HepG2 (cell line): ENCODE results near the gene TCAIM. TPM values are rescaled to one million over a fixed set of nuclear protein-coding genes. Genes with fewer than 3 reads are reported as not detected.

Experiments used
- ATF7-NPFF ChIP-seq: sonication (generic); formaldehyde crosslinking; IDR thresholded peaks from 2 replicates; pipeline ENCODE4 v1.8.1; 2023; ENCODE audit warnings: mild to moderate bottlenecking, low read depth, missing genetic modification reagents, moderate library complexity
- CBFB ChIP-seq: sonication (generic); formaldehyde crosslinking; IDR thresholded peaks from 2 replicates; pipeline ENCODE4 v1.4.0; 2020; ENCODE audit warnings: missing genetic modification reagents
- DBP ChIP-seq: sonication (generic); formaldehyde crosslinking; IDR thresholded peaks from 2 replicates; pipeline ENCODE4 v1.4.0; 2020; ENCODE audit warnings: missing genetic modification reagents; ENCODE audit errors: not compliant biosample characterization
- HINFP ChIP-seq: sonication (generic); formaldehyde crosslinking; IDR thresholded peaks from 2 replicates; pipeline ENCODE4 v1.4.0; 2020; ENCODE audit warnings: low read depth, mild to moderate bottlenecking, missing genetic modification reagents
- KMT2B ChIP-seq: IDR thresholded peaks from 2 replicates; pipeline ENCODE4 v1.6.1; 2016; ENCODE audit warnings: missing genetic modification reagents, missing compliant biosample characterization
- MED13 ChIP-seq: sonication (generic); formaldehyde crosslinking; IDR thresholded peaks from 2 replicates; pipeline ENCODE4 v1.5.0; 2020; ENCODE audit warnings: missing genetic modification reagents
- MNT ChIP-seq: fragments of 450-650 bp; IDR thresholded peaks from 2 replicates; pipeline ENCODE4 v1.6.1; 2016
- PLRG1 ChIP-seq: fragments of 450-650 bp; conservative IDR thresholded peaks from 2 replicates; pipeline ENCODE4 v1.6.1; 2016
- YEATS2 ChIP-seq: sonication (generic); formaldehyde crosslinking; IDR thresholded peaks from 2 replicates; pipeline ENCODE4 v1.4.0; 2020; ENCODE audit warnings: missing genetic modification reagents, borderline replicate concordance
- ZNF329 ChIP-seq: sonication (generic); formaldehyde crosslinking; IDR thresholded peaks from 2 replicates; pipeline ENCODE4 v1.9.0; 2021; ENCODE audit warnings: low read depth, mild to moderate bottlenecking, missing genetic modification reagents
- ZNF501 ChIP-seq: sonication (generic); formaldehyde crosslinking; IDR thresholded peaks from 2 replicates; pipeline ENCODE4 v1.5.1; 2020; ENCODE audit warnings: mild to moderate bottlenecking, moderate library complexity, missing genetic modification reagents
- ZNF550 ChIP-seq: sonication (generic); formaldehyde crosslinking; IDR thresholded peaks from 2 replicates; pipeline ENCODE4 v1.4.0; 2020; ENCODE audit warnings: mild to moderate bottlenecking, missing genetic modification reagents, borderline replicate concordance
- ZNF552 ChIP-seq: sonication (generic); formaldehyde crosslinking; IDR thresholded peaks from 2 replicates; pipeline ENCODE4 v1.9.0; 2022; ENCODE audit warnings: missing genetic modification reagents, mild to moderate bottlenecking, borderline replicate concordance
- ZNF710 ChIP-seq: sonication (generic); formaldehyde crosslinking; IDR thresholded peaks from 2 replicates; pipeline ENCODE4 v1.5.0; 2020; ENCODE audit warnings: mild to moderate bottlenecking, missing genetic modification reagents, borderline replicate concordance
- polyA plus RNA-seq, 8 experiments: library from polyadenylated mRNA; depleted of rRNA in 3 of 8; stranded (reverse) in 7 of 8; unstranded in 1 of 8; fragments of >200 nt; fragmentation: Illumina TruSeq in 4 of 8; extraction: Trizol in 4 of 8; gene quantifications; 2 replicates each; pipeline versions ENCODE4 v1.2.1 to v1.2.3, GENCODE V29; 2011 to 2016; ENCODE audit warnings: low read depth in 4 of 8, missing spikeins in 1 of 8, mixed read lengths in 1 of 8; ENCODE audit not compliant: insufficient read depth in 1 of 8
- total RNA-seq, 5 experiments: library from RNA; depleted of rRNA; stranded (reverse); fragments of >200 nt; fragmentation: Illumina TruSeq; extraction: Trizol; gene quantifications; 2 replicates each; pipeline ENCODE4 v1.2.3, GENCODE V29; 2016; ENCODE audit warnings: low read depth in 1 of 5
- TF ChIP-seq, protein P1 (sequence below): sonication (generic); formaldehyde crosslinking; IDR thresholded peaks from 2 replicates; pipeline ENCODE4 v1.9.0; 2021; ENCODE audit warnings: missing genetic modification reagents, borderline replicate concordance
- TF ChIP-seq, protein P2 (sequence below): IDR thresholded peaks from 2 replicates; pipeline ENCODE4 v1.6.1; 2016; ENCODE audit warnings: missing genetic modification reagents, missing compliant biosample characterization
- TF ChIP-seq, protein P3 (sequence below): sonication (generic); formaldehyde crosslinking; IDR thresholded peaks from 2 replicates; pipeline ENCODE4 v1.5.1; 2020; ENCODE audit warnings: mild to moderate bottlenecking, missing genetic modification reagents, borderline replicate concordance

Gene TCAIM
- total and polyA plus RNA-seq, 2 of the 13 experiments (the other 11 are each of a cell fraction or from before 2014, with no cell fraction given), result 16.9 to 22.6 TPM

DNA sequence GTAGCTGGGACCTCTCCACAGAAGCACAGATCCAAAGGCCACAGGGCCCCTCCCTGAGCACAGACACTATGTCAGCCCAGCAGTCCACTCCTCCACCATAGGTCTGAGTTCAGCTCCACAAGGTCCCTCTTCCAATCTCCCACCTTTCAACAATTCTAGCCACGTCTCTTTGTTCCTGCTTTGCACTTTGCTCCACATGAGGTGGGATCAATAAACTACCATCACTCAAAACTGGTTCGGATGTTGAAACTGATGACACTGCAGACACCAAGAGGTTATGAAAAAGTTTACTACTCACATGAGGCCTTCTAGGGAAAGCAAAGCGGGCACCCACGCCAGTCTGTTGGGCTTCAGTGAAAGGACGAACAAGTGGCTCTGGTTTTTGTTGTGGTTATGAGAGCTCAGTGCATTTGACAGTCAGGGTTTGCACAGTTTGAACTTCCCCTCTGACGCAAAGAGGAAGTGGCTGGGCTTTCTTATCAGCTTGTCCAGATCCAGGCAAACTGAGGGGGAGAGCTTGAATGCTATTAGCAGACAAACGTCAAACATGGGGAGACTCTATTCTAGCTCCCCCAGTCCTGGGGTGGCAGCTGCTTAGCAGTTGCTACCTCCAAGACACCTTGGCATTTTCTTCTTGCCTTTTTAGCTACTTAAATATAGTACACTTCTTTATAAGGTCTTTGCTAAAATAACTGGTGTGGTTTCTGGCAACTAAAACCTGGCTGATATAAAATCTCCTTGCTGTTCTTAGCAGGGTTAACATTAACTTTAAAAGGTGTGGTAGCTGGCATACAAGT is 101.1 kb downstream of the TCAIM start (continued):
- TF ChIP-seq, protein P1, sequence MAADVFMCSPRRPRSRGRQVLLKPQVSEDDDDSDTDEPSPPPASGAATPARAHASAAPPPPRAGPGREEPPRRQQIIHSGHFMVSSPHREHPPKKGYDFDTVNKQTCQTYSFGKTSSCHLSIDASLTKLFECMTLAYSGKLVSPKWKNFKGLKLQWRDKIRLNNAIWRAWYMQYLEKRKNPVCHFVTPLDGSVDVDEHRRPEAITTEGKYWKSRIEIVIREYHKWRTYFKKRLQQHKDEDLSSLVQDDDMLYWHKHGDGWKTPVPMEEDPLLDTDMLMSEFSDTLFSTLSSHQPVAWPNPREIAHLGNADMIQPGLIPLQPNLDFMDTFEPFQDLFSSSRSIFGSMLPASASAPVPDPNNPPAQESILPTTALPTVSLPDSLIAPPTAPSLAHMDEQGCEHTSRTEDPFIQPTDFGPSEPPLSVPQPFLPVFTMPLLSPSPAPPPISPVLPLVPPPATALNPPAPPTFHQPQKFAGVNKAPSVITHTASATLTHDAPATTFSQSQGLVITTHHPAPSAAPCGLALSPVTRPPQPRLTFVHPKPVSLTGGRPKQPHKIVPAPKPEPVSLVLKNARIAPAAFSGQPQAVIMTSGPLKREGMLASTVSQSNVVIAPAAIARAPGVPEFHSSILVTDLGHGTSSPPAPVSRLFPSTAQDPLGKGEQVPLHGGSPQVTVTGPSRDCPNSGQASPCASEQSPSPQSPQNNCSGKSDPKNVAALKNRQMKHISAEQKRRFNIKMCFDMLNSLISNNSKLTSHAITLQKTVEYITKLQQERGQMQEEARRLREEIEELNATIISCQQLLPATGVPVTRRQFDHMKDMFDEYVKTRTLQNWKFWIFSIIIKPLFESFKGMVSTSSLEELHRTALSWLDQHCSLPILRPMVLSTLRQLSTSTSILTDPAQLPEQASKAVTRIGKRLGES (CRISPR knock-in tag), result no peak
- no peak for TF ChIP-seq ATF7-NPFF (CRISPR knock-in tag)
- peak; percentile 83 for TF ChIP-seq ZNF501 (CRISPR knock-in tag)
- peak; percentile 65 for TF ChIP-seq CBFB (CRISPR knock-in tag)
- TF ChIP-seq ZNF329 (CRISPR knock-in tag), result no peak
- peak; percentile 94 for TF ChIP-seq ZNF710 (CRISPR knock-in tag)
- TF ChIP-seq HINFP (CRISPR knock-in tag), result no peak
- TF ChIP-seq PLRG1, result no peak
- TF ChIP-seq, protein P2, sequence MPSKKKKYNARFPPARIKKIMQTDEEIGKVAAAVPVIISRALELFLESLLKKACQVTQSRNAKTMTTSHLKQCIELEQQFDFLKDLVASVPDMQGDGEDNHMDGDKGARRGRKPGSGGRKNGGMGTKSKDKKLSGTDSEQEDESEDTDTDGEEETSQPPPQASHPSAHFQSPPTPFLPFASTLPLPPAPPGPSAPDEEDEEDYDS (CRISPR knock-in tag), result peak; percentile 79
- TF ChIP-seq YEATS2 (CRISPR knock-in tag), result peak; percentile 42; the same call in 1 of the 2 replicates
- no peak for TF ChIP-seq ZNF552 (CRISPR knock-in tag)
- TF ChIP-seq MNT, result peak; percentile 61; the same call in 1 of the 2 replicates
- TF ChIP-seq KMT2B, result peak; percentile 67; the same call in 1 of the 2 replicates
- no peak for TF ChIP-seq DBP (CRISPR knock-in tag)
- peak; percentile 87; the same call in 1 of the 2 replicates for TF ChIP-seq MED13
- TF ChIP-seq, protein P3, sequence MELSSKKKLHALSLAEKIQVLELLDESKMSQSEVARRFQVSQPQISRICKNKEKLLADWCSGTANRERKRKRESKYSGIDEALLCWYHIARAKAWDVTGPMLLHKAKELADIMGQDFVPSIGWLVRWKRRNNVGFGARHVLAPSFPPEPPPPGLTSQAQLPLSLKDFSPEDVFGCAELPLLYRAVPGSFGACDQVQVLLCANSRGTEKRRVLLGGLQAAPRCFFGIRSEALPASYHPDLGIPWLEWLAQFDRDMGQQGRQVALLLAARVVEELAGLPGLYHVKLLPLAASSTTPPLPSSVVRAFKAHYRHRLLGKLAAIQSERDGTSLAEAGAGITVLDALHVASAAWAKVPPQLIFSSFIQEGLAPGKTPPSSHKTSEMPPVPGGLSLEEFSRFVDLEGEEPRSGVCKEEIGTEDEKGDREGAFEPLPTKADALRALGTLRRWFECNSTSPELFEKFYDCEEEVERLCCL (CRISPR knock-in tag), result no peak
- TF ChIP-seq ZNF550 (CRISPR knock-in tag), result no peak
